ENCODE results near the gene PLPP6.
A peak's percentile ranks its signal among the peaks of the same experiment; 100 is the strongest.

PLPP6 gene

GRCh38 chr9:4684820-4685219 is 22.7 kb downstream of the PLPP6 start:
- TF ChIP-seq, protein P1, sequence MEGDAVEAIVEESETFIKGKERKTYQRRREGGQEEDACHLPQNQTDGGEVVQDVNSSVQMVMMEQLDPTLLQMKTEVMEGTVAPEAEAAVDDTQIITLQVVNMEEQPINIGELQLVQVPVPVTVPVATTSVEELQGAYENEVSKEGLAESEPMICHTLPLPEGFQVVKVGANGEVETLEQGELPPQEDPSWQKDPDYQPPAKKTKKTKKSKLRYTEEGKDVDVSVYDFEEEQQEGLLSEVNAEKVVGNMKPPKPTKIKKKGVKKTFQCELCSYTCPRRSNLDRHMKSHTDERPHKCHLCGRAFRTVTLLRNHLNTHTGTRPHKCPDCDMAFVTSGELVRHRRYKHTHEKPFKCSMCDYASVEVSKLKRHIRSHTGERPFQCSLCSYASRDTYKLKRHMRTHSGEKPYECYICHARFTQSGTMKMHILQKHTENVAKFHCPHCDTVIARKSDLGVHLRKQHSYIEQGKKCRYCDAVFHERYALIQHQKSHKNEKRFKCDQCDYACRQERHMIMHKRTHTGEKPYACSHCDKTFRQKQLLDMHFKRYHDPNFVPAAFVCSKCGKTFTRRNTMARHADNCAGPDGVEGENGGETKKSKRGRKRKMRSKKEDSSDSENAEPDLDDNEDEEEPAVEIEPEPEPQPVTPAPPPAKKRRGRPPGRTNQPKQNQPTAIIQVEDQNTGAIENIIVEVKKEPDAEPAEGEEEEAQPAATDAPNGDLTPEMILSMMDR (IDR thresholded peaks at IDR 0.05; ENCODE audit: control extremely low read depth, extremely low read depth, low read depth, missing control alignments), result no peak
- DNase-seq (ENCODE audit: extremely low spot score), result no peak
- ChIA-PET CTCF (interaction anchor here (0.6 to 1.2 kb wide), 2 partner anchors 9 to 20 kb away, joined by 3 read pairs; no protein-coding TSS in a partner anchor), POLR2A (no interaction called here)

DNA sequence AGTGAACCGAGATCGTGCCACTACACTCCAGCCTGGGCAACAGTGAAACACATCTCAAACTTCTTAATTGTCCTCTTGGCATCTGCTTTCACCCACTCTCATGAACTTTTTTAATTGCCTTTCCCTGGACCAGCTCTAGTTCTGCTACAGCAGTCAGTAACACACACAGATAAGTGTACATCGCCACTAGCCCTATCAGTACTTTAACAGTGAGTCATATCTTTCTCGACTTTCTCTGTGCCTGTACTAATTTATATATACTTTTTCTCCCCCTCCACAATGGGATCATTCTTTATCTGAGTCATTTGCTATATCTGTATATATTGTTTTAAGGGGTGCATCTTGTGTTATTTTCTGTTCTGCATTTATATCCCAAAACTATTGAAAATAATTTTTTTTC is 24.0 kb downstream of the PLPP6 start:
- TF ChIP-seq, protein P1 (IDR thresholded peaks at IDR 0.05; ENCODE audit: control extremely low read depth, extremely low read depth, low read depth, missing control alignments), result no peak
- ChIA-PET CTCF (interaction anchor here (1.2 kb wide), 1 partner anchor 22 kb away, joined by 3 read pairs; no protein-coding TSS in a partner anchor), POLR2A (no interaction called here)
- DNase-seq (ENCODE audit: extremely low spot score), result no peak

- ChIA-PET CTCF (interaction anchor here (1.1 kb wide), 1 partner anchor 9 kb away, joined by 3 read pairs; no protein-coding TSS in a partner anchor), POLR2A (no interaction called here)
- DNase-seq (ENCODE audit: extremely low spot score), result no peak
- TF ChIP-seq, protein P1 (IDR thresholded peaks at IDR 0.05; ENCODE audit: control extremely low read depth, extremely low read depth, low read depth, missing control alignments), result no peak
Observed at GRCh38 chr9:4686584-4686983, 24.5 kb downstream of the PLPP6 start.

- TF ChIP-seq, protein P1 (IDR thresholded peaks at IDR 0.05; ENCODE audit: control extremely low read depth, extremely low read depth, low read depth, missing control alignments), result no peak
- POLR2A ChIA-PET, result no interaction called here
- DNase-seq (ENCODE audit: extremely low spot score), result no peak
- CTCF ChIA-PET, result no interaction called here
Observed at GRCh38 chr9:4689021-4689420, 26.9 kb downstream of the PLPP6 start.

DNA sequence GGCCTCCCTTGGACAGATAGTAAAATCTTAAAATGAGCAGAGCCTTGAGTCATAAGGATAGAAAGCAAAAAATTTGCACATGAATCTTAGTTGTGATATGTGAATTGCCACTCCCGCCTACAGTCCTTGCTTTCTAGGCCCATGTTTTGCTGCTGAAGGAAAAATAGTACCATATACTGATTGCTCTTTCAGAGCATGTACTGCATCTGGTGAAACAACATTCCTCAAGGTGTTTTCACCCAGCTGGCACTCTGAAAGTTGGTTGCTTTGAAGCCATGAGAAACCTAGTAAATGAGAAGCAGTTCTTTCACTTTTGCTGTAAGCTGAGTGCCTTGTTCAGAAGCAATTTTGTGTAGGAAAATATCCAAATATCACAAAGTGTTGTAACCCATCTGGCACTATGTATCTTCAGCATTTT is 27.6 kb downstream of the PLPP6 start:
- TF ChIP-seq, protein P1 (IDR thresholded peaks at IDR 0.05; ENCODE audit: control extremely low read depth, extremely low read depth, low read depth, missing control alignments), result no peak
- CTCF ChIA-PET, result no interaction called here
- peak; percentile 37 for DNase-seq (ENCODE audit: extremely low spot score)
- POLR2A ChIA-PET, result no interaction called here

DNA sequence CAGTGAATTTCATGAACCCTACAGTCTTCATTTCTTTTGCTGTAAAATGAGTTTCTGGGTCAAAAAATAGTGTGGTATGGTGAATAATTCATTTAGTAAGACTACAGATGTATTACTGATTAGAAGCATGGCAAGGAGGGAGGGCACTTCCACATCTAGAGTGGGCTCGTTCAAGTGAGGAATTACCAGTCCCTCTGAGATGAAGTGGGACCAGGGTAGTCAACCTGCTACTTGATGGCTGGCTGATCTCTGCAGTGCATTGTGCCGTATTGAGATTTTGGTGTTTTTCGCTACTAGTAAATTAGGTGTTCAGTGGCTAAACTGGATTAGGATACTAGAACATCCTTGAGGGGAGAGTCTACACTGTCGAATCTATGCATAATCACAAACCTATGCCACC is 28.1 kb downstream of the PLPP6 start:
- CTCF ChIA-PET, result no interaction called here
- POLR2A ChIA-PET, result no interaction called here
- TF ChIP-seq, protein P1 (IDR thresholded peaks at IDR 0.05; ENCODE audit: control extremely low read depth, extremely low read depth, low read depth, missing control alignments), result no peak
- no peak for DNase-seq (ENCODE audit: extremely low spot score)

DNA sequence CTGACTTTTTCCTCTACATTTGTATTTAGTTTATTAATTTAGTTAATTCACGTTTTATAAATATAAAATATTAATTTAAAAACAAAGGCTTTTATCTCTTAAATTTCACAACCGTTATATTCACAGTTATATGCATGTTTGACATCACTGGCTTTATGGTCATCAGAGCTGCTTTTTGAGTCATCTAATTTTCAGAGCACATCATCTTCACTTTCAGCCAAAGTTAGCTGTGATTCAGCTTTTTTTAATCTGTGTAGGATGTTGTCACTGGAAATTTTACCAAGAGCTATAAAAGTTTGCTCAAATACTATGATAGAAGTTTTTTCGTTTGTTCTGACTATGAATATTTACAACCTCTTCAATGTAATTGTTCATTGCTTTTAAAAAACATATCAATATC is 29.7 kb downstream of the PLPP6 start:
- ChIA-PET CTCF (interaction anchor here (1.0 to 1.8 kb wide), 4 partner anchors 9 to 71 kb away, joined by 3 to 8 read pairs (median 4); no protein-coding TSS in a partner anchor), POLR2A (no interaction called here)
- TF ChIP-seq, protein P1 (IDR thresholded peaks at IDR 0.05; ENCODE audit: control extremely low read depth, extremely low read depth, low read depth, missing control alignments), result no peak
- DNase-seq (ENCODE audit: extremely low spot score), result no peak

All from GM10248 (cell line).